ENCODE results near the gene KEAP1. TPM values are rescaled to one million over a fixed set of nuclear protein-coding genes. Genes with fewer than 3 reads are reported as not detected.

Gene KEAP1
- total and polyA plus RNA-seq, 10 of the 15 experiments (the other 5 are each of a cell fraction or from before 2014, with no cell fraction given): 1.4 to 87.7 (median 48.6) TPM

GRCh38 chr19:10502524-10503001 lies 593 bp downstream of the KEAP1 start (continued):
- TF ChIP-seq BCLAF1 (IDR thresholded peaks at IDR 0.05) (no peak), PAX5 (IDR thresholded peaks at IDR 0.05; ENCODE audit: borderline replicate concordance, low read depth, low read length) (peak; percentile 56; the same call in 1 of the 2 replicates), YY1 (IDR thresholded peaks at IDR 0.05; ENCODE audit: low read depth, low read length) (peak; percentile 96), FOXK2 (IDR thresholded peaks at IDR 0.05) (no peak), ZNF274 (IDR thresholded peaks at IDR 0.05; ENCODE audit: insufficient read depth, insufficient read length) (no peak), IRF4 (IDR thresholded peaks at IDR 0.05; ENCODE audit: low read depth, low read length) (no peak), TCF7 (IDR thresholded peaks at IDR 0.05; ENCODE audit: borderline replicate concordance) (no peak), ZZZ3 (IDR thresholded peaks at IDR 0.05; ENCODE audit: control insufficient read depth, insufficient read length, low read depth) (no peak), PAX8 (IDR thresholded peaks at IDR 0.05) (no peak), IKZF1 (conservative IDR thresholded peaks at IDR 0.05) (peak; percentile 90), USF2 (IDR thresholded peaks at IDR 0.05; ENCODE audit: borderline replicate concordance, low read depth, low read length) (no peak), SMAD1 (IDR thresholded peaks at IDR 0.05; ENCODE audit: low read depth, partially characterized antibody) (no peak), RAD51 (IDR thresholded peaks at IDR 0.05) (no peak), RB1 (IDR thresholded peaks at IDR 0.05; ENCODE audit: borderline replicate concordance) (peak; percentile 86; the same call in 1 of the 2 replicates), DPF2 (IDR thresholded peaks at IDR 0.05) (peak; percentile 92), ZNF384 (IDR thresholded peaks at IDR 0.05; ENCODE audit: borderline replicate concordance, low read depth, low read length) (no peak), CHD1 (IDR thresholded peaks at IDR 0.05; ENCODE audit: low read depth, low read length) (no peak), ZNF217 (IDR thresholded peaks at IDR 0.05) (peak; percentile 57; the same call in 1 of the 2 replicates), CEBPZ (IDR thresholded peaks at IDR 0.05; ENCODE audit: low read depth, low read length) (no peak), SREBF1 (IDR thresholded peaks at IDR 0.05; ENCODE audit: low read length) (no peak), CEBPB (IDR thresholded peaks at IDR 0.05; ENCODE audit: borderline replicate concordance in 1 of 2, low read depth in 2 of 2, low read length in 2 of 2) (no peak), NFYA (IDR thresholded peaks at IDR 0.05; ENCODE audit: borderline replicate concordance, low read depth, low read length) (no peak), TARDBP (IDR thresholded peaks at IDR 0.05; ENCODE audit: borderline replicate concordance) (peak; percentile 68), ZNF207 (IDR thresholded peaks at IDR 0.05; ENCODE audit: borderline replicate concordance) (peak; percentile 72; the same call in 1 of the 2 replicates)
- TF ChIP-seq, protein P1, sequence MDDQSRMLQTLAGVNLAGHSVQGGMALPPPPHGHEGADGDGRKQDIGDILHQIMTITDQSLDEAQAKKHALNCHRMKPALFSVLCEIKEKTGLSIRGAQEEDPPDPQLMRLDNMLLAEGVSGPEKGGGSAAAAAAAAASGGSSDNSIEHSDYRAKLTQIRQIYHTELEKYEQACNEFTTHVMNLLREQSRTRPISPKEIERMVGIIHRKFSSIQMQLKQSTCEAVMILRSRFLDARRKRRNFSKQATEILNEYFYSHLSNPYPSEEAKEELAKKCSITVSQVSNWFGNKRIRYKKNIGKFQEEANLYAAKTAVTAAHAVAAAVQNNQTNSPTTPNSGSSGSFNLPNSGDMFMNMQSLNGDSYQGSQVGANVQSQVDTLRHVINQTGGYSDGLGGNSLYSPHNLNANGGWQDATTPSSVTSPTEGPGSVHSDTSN (IDR thresholded peaks at IDR 0.05; ENCODE audit: insufficient replicate concordance, low read depth, low read length): no peak

Measured in GM12878 (cell line).